Measurements from ENCODE around the gene ASTN2.

GRCh38 chr9:117317192-117317591, 97.7 kb downstream of the ASTN2 start:
- TF ChIP-seq, protein P1, sequence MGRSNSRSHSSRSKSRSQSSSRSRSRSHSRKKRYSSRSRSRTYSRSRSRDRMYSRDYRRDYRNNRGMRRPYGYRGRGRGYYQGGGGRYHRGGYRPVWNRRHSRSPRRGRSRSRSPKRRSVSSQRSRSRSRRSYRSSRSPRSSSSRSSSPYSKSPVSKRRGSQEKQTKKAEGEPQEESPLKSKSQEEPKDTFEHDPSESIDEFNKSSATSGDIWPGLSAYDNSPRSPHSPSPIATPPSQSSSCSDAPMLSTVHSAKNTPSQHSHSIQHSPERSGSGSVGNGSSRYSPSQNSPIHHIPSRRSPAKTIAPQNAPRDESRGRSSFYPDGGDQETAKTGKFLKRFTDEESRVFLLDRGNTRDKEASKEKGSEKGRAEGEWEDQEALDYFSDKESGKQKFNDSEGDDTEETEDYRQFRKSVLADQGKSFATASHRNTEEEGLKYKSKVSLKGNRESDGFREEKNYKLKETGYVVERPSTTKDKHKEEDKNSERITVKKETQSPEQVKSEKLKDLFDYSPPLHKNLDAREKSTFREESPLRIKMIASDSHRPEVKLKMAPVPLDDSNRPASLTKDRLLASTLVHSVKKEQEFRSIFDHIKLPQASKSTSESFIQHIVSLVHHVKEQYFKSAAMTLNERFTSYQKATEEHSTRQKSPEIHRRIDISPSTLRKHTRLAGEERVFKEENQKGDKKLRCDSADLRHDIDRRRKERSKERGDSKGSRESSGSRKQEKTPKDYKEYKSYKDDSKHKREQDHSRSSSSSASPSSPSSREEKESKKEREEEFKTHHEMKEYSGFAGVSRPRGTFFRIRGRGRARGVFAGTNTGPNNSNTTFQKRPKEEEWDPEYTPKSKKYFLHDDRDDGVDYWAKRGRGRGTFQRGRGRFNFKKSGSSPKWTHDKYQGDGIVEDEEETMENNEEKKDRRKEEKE (IDR thresholded peaks at IDR 0.05; ENCODE audit: borderline replicate concordance in 1 of 2, control insufficient read depth in 1 of 2, low read depth in 2 of 2, low read length in 1 of 2), result no peak
- TF ChIP-seq ATF4 (CRISPR knock-in tag; IDR thresholded peaks at IDR 0.05), result no peak
- TF ChIP-seq, protein P2, sequence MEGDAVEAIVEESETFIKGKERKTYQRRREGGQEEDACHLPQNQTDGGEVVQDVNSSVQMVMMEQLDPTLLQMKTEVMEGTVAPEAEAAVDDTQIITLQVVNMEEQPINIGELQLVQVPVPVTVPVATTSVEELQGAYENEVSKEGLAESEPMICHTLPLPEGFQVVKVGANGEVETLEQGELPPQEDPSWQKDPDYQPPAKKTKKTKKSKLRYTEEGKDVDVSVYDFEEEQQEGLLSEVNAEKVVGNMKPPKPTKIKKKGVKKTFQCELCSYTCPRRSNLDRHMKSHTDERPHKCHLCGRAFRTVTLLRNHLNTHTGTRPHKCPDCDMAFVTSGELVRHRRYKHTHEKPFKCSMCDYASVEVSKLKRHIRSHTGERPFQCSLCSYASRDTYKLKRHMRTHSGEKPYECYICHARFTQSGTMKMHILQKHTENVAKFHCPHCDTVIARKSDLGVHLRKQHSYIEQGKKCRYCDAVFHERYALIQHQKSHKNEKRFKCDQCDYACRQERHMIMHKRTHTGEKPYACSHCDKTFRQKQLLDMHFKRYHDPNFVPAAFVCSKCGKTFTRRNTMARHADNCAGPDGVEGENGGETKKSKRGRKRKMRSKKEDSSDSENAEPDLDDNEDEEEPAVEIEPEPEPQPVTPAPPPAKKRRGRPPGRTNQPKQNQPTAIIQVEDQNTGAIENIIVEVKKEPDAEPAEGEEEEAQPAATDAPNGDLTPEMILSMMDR (IDR thresholded peaks at IDR 0.05 in 2 of 3, conservative IDR thresholded peaks at IDR 0.05 in 1 of 3; ENCODE audit: insufficient read depth in 2 of 3, low read depth in 1 of 3, low read length in 3 of 3), result no peak
- no peak for TF ChIP-seq MAZ (CRISPR knock-in tag; conservative IDR thresholded peaks at IDR 0.05 in 1 of 2, IDR thresholded peaks at IDR 0.05 in 1 of 2)
- TF ChIP-seq ZNF445 (CRISPR knock-in tag; IDR thresholded peaks at IDR 0.05; ENCODE audit: low read depth), result no peak
- no peak for TF ChIP-seq USF2 (CRISPR knock-in tag; IDR thresholded peaks at IDR 0.05)
- TF ChIP-seq ATF1 (CRISPR knock-in tag; IDR thresholded peaks at IDR 0.05), result no peak
- TF ChIP-seq ATF1 (tag; IDR thresholded peaks at IDR 0.05), result no peak
- TF ChIP-seq GABPA (tag; conservative IDR thresholded peaks at IDR 0.05; ENCODE audit: low read depth), result no peak
- no peak for TF ChIP-seq ZNF592 (IDR thresholded peaks at IDR 0.05)
- no peak for TF ChIP-seq POU5F1 (IDR thresholded peaks at IDR 0.05; ENCODE audit: borderline replicate concordance, low read depth, low read length, partially characterized antibody)
- no peak for TF ChIP-seq RCOR1 (IDR thresholded peaks at IDR 0.05; ENCODE audit: borderline replicate concordance in 1 of 2, low read depth in 2 of 2, low read length in 2 of 2)
- TF ChIP-seq TOE1 (IDR thresholded peaks at IDR 0.05; ENCODE audit: borderline replicate concordance), result no peak
- TF ChIP-seq TOE1 (CRISPR knock-in tag; IDR thresholded peaks at IDR 0.05; ENCODE audit: borderline replicate concordance, low read depth), result no peak

Data from K562 (cell line).